Stimulated activated naive CD4-positive, alpha-beta T cell treated with Interleukin-2 at 50 U/mL for 16 hours (primary cell): ENCODE data around the gene ALS2.
"Not testable (repeated sequence)": the region's sequence is repeated elsewhere in the genome, so short reads cannot be mapped to it uniquely, and the experiment has no call there.

ENCODE experiments used
- DNase-seq: peaks from one replicate; lab custom pipeline; 2025; lab: John Stamatoyannopoulos, UW

The ALS2 gene

GRCh38 chr2:201793631-201794030 is 12.9 kb upstream of the ALS2 start:
- DNase-seq = no peak

- DNase-seq = no peak
Observed at GRCh38 chr2:201790989-201791388, 10.3 kb upstream of the ALS2 start.

- no peak for DNase-seq
Observed at GRCh38 chr2:201790291-201790690, 9.6 kb upstream of the ALS2 start.

GRCh38 chr2:201789395-201789794 is 8.7 kb upstream of the ALS2 start:
- DNase-seq = no peak

- no peak for DNase-seq
Observed at GRCh38 chr2:201788371-201788770, 7.6 kb upstream of the ALS2 start.

GRCh38 chr2:201786471-201786870 is 5.7 kb upstream of the ALS2 start:
- no peak for DNase-seq

GRCh38 chr2:201785135-201785534 is 4.4 kb upstream of the ALS2 start:
- no peak for DNase-seq

- DNase-seq = no peak
Observed at GRCh38 chr2:201784563-201784962, 3.8 kb upstream of the ALS2 start.

- no peak for DNase-seq
Observed at GRCh38 chr2:201781557-201782051, 871 bp upstream of the ALS2 start.

GRCh38 chr2:201779901-201780673 is 646 bp downstream of the ALS2 start:
- DNase-seq = no peak

- no peak for DNase-seq
Observed at GRCh38 chr2:201777869-201778268, 2.9 kb downstream of the ALS2 start.

GRCh38 chr2:201777043-201777442 is 3.7 kb downstream of the ALS2 start:
- no peak for DNase-seq

GRCh38 chr2:201775326-201775725 is 5.4 kb downstream of the ALS2 start:
- DNase-seq = no peak

GRCh38 chr2:201774546-201774945 is 6.2 kb downstream of the ALS2 start:
- no peak for DNase-seq

- no peak for DNase-seq
Observed at GRCh38 chr2:201773990-201774389, 6.7 kb downstream of the ALS2 start.

- no peak for DNase-seq
Observed at GRCh38 chr2:201769666-201770373, 10.9 kb downstream of the ALS2 start.

- DNase-seq = no peak
Observed at GRCh38 chr2:201768918-201769317, 11.8 kb downstream of the ALS2 start.

- DNase-seq = no peak
Observed at GRCh38 chr2:201765799-201766198, 14.9 kb downstream of the ALS2 start.

- not testable (repeated sequence) for DNase-seq
Observed at GRCh38 chr2:201764469-201764868, 16.3 kb downstream of the ALS2 start.

GRCh38 chr2:201761101-201761500 is 19.6 kb downstream of the ALS2 start:
- no peak for DNase-seq

GRCh38 chr2:201759567-201759966 is 21.2 kb downstream of the ALS2 start:
- no peak for DNase-seq

GRCh38 chr2:201758873-201759272 is 21.9 kb downstream of the ALS2 start:
- DNase-seq = no peak

GRCh38 chr2:201758234-201758633 is 22.5 kb downstream of the ALS2 start:
- no peak for DNase-seq
